Measurements from ENCODE around the gene MAGEA11.
"Not testable (repeated sequence)": the region's sequence is repeated elsewhere in the genome, so short reads cannot be mapped to it uniquely, and the experiment has no call there.

Gene MAGEA11

GRCh38 chrX:149711545-149712236, at the start of gene MAGEA11:
Gene MAGEA11, plus strand, starts transcription at chrX:149712060. Its CDS starts 1,100 bp downstream, at chrX:149713160.
- no peak for DNase-seq (ENCODE audit: low read depth)

GRCh38 chrX:149675088-149675487, 36.8 kb upstream of the MAGEA11 start:
- DNase-seq (ENCODE audit: low read depth), result not testable (repeated sequence)

- not testable (repeated sequence) for DNase-seq (ENCODE audit: low read depth)
Measured at GRCh38 chrX:149675554-149675953, 36.3 kb upstream of the MAGEA11 start.

GRCh38 chrX:149679164-149679678, 32.6 kb upstream of the MAGEA11 start:
- not testable (repeated sequence) for DNase-seq (ENCODE audit: low read depth)

GRCh38 chrX:149681182-149681581, 30.7 kb upstream of the MAGEA11 start:
- DNase-seq (ENCODE audit: low read depth), result no peak

- DNase-seq (ENCODE audit: low read depth), result no peak
Measured at GRCh38 chrX:149682031-149682430, 29.8 kb upstream of the MAGEA11 start.

- DNase-seq (ENCODE audit: low read depth), result no peak
Measured at GRCh38 chrX:149682956-149683947, 28.6 kb upstream of the MAGEA11 start.

GRCh38 chrX:149683966-149684730, 27.7 kb upstream of the MAGEA11 start:
- DNase-seq (ENCODE audit: low read depth), result no peak

GRCh38 chrX:149687991-149688390, 23.9 kb upstream of the MAGEA11 start:
- no peak for DNase-seq (ENCODE audit: low read depth)

- DNase-seq (ENCODE audit: low read depth), result no peak
Measured at GRCh38 chrX:149688552-149688951, 23.3 kb upstream of the MAGEA11 start.

- no peak for DNase-seq (ENCODE audit: low read depth)
Measured at GRCh38 chrX:149691794-149692193, 20.1 kb upstream of the MAGEA11 start.

- DNase-seq (ENCODE audit: low read depth), result not testable (repeated sequence)
Measured at GRCh38 chrX:149692686-149693272, 19.1 kb upstream of the MAGEA11 start.

- DNase-seq (ENCODE audit: low read depth), result no peak
Measured at GRCh38 chrX:149699761-149700160, 12.1 kb upstream of the MAGEA11 start.

GRCh38 chrX:149704664-149705063, 7.2 kb upstream of the MAGEA11 start:
- no peak for DNase-seq (ENCODE audit: low read depth)

- no peak for DNase-seq (ENCODE audit: low read depth)
Measured at GRCh38 chrX:149707147-149707901, 4.5 kb upstream of the MAGEA11 start.

- DNase-seq (ENCODE audit: low read depth), result no peak
Measured at GRCh38 chrX:149712831-149713230, 971 bp downstream of the MAGEA11 start.

GRCh38 chrX:149713279-149714050, 1.6 kb downstream of the MAGEA11 start:
- no peak for DNase-seq (ENCODE audit: low read depth)

GRCh38 chrX:149715468-149715867, 3.6 kb downstream of the MAGEA11 start:
- no peak for DNase-seq (ENCODE audit: low read depth)

- DNase-seq (ENCODE audit: low read depth), result no peak
Measured at GRCh38 chrX:149716632-149717031, 4.8 kb downstream of the MAGEA11 start.

- DNase-seq (ENCODE audit: low read depth), result no peak
Measured at GRCh38 chrX:149717803-149718202, 5.9 kb downstream of the MAGEA11 start.
